Mesendoderm (in vitro differentiated cells): ENCODE data around the gene SORL1-AS1.

Experiments
- DNase-seq: peaks from one replicate; pipeline ENCODE4 v3.0.0; 2013
- H2AK5ac ChIP-seq: 2 replicates; pipeline ENCODE4 v1.6.1; 2013; ENCODE audit warnings: low read length, inconsistent platforms
- H2BK120ac ChIP-seq: 2 replicates; pipeline ENCODE4 v1.6.1; 2013; ENCODE audit warnings: low read depth, mild to moderate bottlenecking, low read length, moderate library complexity, mixed read lengths
- H2BK15ac ChIP-seq: replicated peaks from 2 replicates; pipeline ENCODE4 v1.6.1; 2013; ENCODE audit warnings: low read depth, mild to moderate bottlenecking, moderate library complexity
- H2BK5ac ChIP-seq: 2 replicates; pipeline ENCODE4 v1.6.1; 2013; ENCODE audit warnings: low read length, inconsistent platforms
- H3K18ac ChIP-seq: 2 replicates; pipeline ENCODE4 v1.6.1; 2013; ENCODE audit warnings: mild to moderate bottlenecking, low read length, mixed read lengths
- H3K23ac ChIP-seq: one replicate; pipeline ENCODE4 v1.6.1; 2013; ENCODE audit warnings: low read length
- H3K27ac ChIP-seq: 2 replicates; pipeline ENCODE4 v1.5.1; 2013; ENCODE audit warnings: low read depth, mild to moderate bottlenecking, inconsistent platforms, low read length, moderate library complexity
- H3K27me3 ChIP-seq: 2 replicates; pipeline ENCODE4 v1.6.1; 2013; ENCODE audit warnings: low read length, control low read depth, mild to moderate bottlenecking, inconsistent platforms; ENCODE audit not compliant: insufficient read depth, poor library complexity
- H3K36me3 ChIP-seq: 2 replicates; pipeline ENCODE4 v1.6.1; 2013; ENCODE audit warnings: low read length, inconsistent platforms; ENCODE audit not compliant: control insufficient read depth, insufficient read depth
- H3K4ac ChIP-seq: one replicate; pipeline ENCODE4 v1.6.1; 2013; ENCODE audit warnings: low read depth, mild to moderate bottlenecking, low read length, moderate library complexity
- H3K4me1 ChIP-seq: 2 replicates; pipeline ENCODE4 v1.6.1; 2013; ENCODE audit warnings: low read depth, low read length, inconsistent platforms; ENCODE audit not compliant: control insufficient read depth
- H3K4me2 ChIP-seq: 2 replicates; pipeline ENCODE4 v1.6.1; 2013; ENCODE audit warnings: low read length
- H3K4me3 ChIP-seq: 2 replicates; pipeline ENCODE4 v1.5.1; 2013; ENCODE audit warnings: mild to moderate bottlenecking, low read length
- H3K56ac ChIP-seq: one replicate; pipeline ENCODE4 v1.6.1; 2013; ENCODE audit warnings: low read length
- H3K79me1 ChIP-seq: 2 replicates; pipeline ENCODE4 v1.6.1; 2013; ENCODE audit warnings: low read length, inconsistent platforms
- H3K79me2 ChIP-seq: 2 replicates; pipeline ENCODE4 v1.6.1; 2013; ENCODE audit warnings: mild to moderate bottlenecking, low read length; ENCODE audit not compliant: control insufficient read depth, insufficient read depth
- H3K9ac ChIP-seq: 2 replicates; pipeline ENCODE4 v1.6.1; 2013; ENCODE audit warnings: low read length, inconsistent platforms
- H4K5ac ChIP-seq: one replicate; pipeline ENCODE4 v1.6.1; 2013; ENCODE audit warnings: low read length
- H4K8ac ChIP-seq: one replicate; pipeline ENCODE4 v1.6.1; 2013; ENCODE audit warnings: low read depth, mild to moderate bottlenecking, control low read depth, low read length, moderate library complexity
- WGBS: extraction: QIAGEN DNeasy Blood & Tissue Kit; methylation state at CpG from one replicate; pipeline ENCODE4 v1.1.7; 2013; ENCODE audit warnings: low lambda C conversion rate, missing lambda C conversion rate; ENCODE audit not compliant: insufficient coverage; ENCODE audit errors: extremely low coverage; 5-methylcytosine and 5-hydroxymethylcytosine counted together

SORL1-AS1 gene

DNA sequence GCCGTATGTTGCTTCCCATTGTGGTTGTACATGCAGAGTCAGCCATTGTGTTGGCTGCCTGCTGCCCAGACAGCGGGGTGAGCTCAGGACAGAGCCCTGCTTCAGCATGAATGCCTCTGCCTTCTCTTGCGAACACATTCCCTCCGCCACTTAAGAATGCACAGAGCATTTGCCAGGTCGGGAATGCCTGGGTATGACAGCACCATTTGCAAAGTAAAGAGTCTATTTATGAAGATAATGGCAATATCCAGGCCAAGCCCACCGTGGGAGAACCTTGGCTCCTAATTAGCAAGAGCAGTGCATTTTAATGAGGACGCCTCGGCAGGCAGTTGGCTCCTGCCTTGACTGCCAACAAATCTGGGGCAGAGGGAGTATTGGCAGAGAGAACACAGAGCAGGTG lies 63.1 kb downstream of the SORL1-AS1 start:
- WGBS: no CpG with 5 or more reads among the region's 8 CpGs
- no peaks in the 10 kb centered on the region for H3K27me3 ChIP-seq

More for the DNA sequence above, 63.1 kb downstream of the SORL1-AS1 start:
- H2BK15ac ChIP-seq: no peak overlapping the region
- peak; percentile 32 for DNase-seq
- H2BK5ac ChIP-seq: no peak overlapping the region
- H3K27ac ChIP-seq: no peak overlapping the region
- H2AK5ac ChIP-seq: no peak overlapping the region
- no peak overlapping the region for H4K5ac ChIP-seq
- H3K56ac ChIP-seq: no peak overlapping the region
- H3K79me1 ChIP-seq: no peaks in the 10 kb centered on the region
- H4K8ac ChIP-seq: no peak overlapping the region
- H3K4me2 ChIP-seq: no peak overlapping the region
- H3K36me3 ChIP-seq: no peaks in the 10 kb centered on the region
- H2BK120ac ChIP-seq: no peak overlapping the region
- no peak overlapping the region for H3K23ac ChIP-seq
- H3K4me1 ChIP-seq: peaks cover 4% of the 10 kb centered on the region
- no peak overlapping the region for H3K4me3 ChIP-seq
- H3K4ac ChIP-seq: no peak overlapping the region
- no peak overlapping the region for H3K18ac ChIP-seq
- H3K9ac ChIP-seq: no peak overlapping the region
- H3K79me2 ChIP-seq: no peaks in the 10 kb centered on the region
